ENCODE data around the gene UHRF1. TPM values are rescaled to one million over a fixed set of nuclear protein-coding genes. Genes with fewer than 3 reads are reported as not detected.
"Not testable (repeated sequence)": the region's sequence is repeated elsewhere in the genome, so short reads cannot be mapped to it uniquely, and the experiment has no call there.

Gene UHRF1
- total RNA-seq, 1 experiment from 2014 or later = 40.7 TPM

DNA sequence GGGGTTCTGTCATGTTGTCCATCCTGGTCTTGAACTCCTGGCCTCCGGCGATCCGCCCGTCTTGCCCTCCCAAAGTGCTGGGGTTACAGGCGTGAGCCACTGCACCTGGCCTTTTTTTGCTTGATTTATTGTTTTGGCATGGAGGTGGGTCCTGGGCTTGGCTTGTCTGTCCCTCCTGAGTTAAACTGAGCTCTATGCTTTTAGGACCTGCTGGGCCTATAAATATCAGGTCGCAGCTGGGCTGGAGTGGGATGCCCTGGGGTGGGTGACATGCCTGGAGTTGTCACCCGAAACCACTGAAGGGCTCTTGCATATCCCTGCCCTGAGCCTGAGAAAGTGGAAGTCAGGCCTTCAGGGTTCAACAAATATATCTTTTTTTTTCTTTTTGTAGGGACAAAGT, 12.2 kb upstream of the UHRF1 start:
- no peak for DNase-seq (ENCODE audit: low read depth)

DNA sequence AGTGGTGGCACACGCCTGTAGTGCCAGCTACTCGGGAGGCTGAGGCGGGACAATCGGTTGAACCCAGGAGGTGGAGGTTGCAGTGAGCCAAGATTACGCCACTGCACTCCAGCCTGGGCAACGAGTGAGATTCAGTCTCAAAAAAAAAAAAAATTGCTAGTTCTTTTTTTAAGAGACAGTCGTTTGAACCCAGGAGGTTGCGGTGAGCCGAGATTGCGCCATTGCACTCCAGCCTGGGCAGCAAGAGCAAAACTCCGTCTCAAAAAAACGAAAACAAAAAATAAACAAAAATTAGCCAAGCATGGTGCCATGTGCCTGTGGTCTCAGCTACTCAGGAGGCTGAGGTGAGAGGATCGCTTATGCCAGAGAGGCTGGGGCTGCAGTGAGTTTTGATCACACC, 8.4 kb upstream of the UHRF1 start:
- DNase-seq (ENCODE audit: low read depth) = not testable (repeated sequence)

DNA sequence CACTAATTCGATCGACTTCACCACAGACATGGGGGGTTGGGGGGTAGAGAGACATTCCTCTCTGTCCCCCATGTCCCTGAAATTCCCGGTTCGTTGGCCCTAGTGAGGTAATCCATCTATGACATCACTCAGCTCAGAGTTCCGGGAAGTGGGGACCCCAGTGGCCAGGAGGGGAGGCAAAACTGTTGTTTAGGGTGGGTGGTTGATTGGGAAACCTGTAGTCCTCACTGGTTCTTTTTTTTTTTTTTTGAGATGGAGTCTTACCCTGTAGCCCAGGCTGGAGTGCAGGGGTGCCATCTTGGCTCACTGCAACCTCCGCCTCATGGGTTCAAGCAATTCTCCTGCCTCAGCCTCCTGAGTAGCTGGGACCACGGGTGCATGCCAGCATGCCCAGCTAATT, 6.5 kb upstream of the UHRF1 start, which contains the start of gene ARRDC5:
TSS of gene ARRDC5 (minus strand) at position 101 of the 400 bp plus-strand sequence. CDS start at position 30, 71 bp downstream.
- DNase-seq (ENCODE audit: low read depth) = no peak

DNA sequence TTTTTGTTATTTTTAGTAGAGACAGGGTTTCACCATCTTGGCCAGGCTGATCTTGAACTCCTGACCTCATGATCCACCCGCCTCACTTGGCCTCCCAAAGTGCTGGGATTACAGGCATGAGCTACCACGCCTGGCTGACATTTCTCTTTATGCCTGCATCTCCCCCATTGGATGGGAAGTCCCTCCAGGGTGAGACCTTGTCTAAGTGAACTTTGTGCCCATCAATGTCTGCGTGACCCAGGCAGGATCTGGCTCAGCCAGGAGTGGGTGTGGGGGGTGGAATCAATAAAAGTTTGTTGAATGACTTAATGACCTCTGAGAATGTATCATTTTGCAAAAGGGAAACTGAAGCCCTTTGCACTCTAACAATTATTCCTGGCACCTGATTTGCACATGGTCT, 4.8 kb upstream of the UHRF1 start:
- no peak for DNase-seq (ENCODE audit: low read depth)

DNA sequence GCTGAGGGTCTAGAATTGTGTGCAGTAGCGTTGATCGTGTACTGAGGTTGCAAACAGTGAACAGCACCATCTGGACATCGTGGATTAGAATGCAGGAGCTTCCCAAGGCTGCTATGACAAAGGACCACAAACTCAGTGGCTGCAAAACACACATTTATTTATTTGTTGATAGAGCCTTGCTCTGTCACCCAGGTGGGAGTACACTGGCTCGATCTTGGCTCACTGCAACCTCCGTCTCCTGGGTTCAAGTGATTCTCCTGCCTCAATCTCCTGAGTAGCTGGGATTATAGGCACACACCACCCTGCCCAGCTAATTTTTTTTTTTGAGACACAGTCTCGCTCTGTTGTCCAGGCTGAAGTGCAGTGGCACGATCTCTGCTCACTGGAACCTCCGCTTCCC, 2.3 kb upstream of the UHRF1 start:
- no peak for DNase-seq (ENCODE audit: low read depth)

DNA sequence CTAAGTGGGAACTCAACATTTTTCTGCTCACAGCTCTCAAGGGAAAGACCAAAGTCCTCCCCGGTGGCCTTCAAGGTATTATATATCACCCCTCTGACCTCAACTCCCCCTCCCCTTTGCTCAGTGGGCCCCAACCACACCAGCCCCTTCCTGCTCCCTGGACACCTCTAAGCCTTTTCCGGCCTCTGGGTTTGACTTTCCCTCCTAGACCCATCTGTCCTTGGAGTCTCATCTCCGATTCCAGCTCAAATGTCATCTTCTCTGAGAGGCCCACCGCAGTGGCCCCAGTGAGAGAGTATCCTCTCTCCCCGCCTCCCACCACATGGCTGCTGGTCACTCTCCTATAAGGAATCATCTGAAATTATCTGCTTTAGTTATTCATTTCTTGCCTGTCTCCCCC, 941 bp upstream of the UHRF1 start:
- DNase-seq (ENCODE audit: low read depth) = no peak

DNA sequence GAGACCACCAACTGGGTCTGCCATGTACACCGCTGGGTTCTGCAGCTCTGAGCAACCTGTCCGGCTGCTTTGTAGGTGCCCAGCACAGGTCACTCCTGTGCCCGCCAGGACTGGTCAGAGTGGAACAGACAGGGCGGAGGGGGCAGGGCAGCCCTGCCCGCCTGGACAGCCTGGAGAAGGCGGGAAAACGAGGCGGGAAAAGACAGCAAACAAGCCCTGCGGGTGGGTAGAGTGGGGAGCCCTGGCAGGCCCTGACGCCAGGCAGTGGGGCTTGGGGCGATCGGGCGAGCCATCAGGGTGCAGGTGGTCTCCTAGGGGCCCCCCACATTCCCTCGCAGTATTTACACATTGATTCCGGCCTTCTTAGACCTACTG, 533 bp upstream of the UHRF1 start:
- no peak for DNase-seq (ENCODE audit: low read depth)

DNA sequence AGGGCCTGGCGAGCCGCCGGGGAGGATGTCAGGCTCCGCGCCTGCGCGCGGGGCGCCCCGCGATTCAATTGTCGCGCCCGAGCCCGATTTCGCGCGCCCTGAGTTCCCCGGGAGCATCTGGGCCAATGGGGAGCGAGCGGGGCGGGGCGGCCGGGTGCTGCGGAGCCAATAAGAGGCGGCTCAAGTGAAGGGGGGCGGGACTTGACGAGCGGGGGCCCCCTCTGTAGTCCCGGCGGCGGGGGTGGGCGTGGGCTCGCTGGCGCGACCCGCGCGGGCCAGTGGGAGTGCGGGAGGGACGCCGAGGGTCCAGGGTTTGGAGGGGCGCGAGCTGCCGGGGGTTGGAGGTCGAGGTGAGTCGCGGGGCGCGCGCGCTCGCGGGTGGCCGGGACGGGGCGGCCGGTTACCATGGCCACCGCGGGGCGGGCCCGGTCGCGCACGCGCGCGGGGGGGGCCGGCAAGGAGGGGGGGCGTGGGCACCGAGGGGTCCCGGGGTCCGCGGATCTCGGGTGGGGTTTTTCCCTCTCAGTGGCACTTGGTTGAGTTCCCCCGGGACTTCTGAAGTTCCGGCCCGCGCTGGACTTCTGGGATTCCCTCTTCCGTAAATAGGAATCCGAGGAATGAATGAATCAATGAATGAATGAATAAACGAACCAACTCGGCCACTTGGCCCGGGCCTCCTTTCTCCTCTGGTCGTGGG, 744 bp downstream of the UHRF1 start:
- peak; percentile 76 for DNase-seq (ENCODE audit: low read depth)

DNA sequence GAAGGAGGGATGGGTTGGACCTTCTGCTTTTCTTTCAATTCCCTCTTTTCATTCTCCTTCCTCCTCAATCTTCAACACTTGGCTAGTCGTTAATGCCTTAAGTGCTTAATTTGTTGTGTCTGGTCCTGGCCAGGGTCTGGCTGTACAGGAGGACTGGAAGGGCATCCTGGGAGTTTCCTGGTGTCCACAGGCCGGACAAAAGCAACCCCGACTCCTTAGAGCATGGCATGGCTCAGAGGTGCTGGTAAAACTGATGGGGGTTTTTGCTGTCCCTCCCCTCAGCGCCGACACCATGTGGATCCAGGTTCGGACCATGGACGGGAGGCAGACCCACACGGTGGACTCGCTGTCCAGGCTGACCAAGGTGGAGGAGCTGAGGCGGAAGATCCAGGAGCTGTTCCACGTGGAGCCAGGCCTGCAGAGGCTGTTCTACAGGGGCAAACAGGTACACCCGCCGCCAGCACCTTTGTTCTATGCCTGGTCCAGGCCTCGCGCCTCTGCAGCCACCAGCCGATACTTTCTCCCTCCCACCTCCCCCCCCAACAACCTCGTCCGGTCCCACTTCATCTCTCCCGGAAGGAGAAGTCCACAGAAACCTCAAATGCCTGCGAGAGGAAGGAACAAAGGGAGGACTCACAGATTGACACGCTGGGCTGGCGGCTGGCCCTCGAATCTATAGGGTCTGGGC, 1.4 kb downstream of the UHRF1 start:
- DNase-seq (ENCODE audit: low read depth) = peak; percentile 43

DNA sequence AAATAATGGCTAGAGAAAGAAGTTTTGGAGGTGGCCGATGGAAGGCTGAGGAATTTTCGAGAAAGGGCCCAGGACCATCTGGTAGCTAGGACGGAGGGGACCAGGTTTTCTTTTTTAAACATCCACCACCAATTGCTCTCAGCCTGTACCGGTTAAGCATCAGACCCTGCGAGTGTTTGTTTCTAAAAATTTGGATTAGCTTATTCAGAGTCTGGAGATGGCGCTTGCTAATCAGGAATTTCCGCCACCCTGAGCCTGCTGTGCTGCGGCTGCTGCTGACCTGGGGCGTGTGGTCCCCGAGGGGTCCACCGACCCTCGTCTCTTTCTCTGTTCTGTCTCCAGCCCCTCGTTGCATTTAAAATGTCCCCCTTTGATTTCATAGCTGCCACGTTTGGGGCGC, 2.0 kb downstream of the UHRF1 start:
- DNase-seq (ENCODE audit: low read depth) = no peak

DNA sequence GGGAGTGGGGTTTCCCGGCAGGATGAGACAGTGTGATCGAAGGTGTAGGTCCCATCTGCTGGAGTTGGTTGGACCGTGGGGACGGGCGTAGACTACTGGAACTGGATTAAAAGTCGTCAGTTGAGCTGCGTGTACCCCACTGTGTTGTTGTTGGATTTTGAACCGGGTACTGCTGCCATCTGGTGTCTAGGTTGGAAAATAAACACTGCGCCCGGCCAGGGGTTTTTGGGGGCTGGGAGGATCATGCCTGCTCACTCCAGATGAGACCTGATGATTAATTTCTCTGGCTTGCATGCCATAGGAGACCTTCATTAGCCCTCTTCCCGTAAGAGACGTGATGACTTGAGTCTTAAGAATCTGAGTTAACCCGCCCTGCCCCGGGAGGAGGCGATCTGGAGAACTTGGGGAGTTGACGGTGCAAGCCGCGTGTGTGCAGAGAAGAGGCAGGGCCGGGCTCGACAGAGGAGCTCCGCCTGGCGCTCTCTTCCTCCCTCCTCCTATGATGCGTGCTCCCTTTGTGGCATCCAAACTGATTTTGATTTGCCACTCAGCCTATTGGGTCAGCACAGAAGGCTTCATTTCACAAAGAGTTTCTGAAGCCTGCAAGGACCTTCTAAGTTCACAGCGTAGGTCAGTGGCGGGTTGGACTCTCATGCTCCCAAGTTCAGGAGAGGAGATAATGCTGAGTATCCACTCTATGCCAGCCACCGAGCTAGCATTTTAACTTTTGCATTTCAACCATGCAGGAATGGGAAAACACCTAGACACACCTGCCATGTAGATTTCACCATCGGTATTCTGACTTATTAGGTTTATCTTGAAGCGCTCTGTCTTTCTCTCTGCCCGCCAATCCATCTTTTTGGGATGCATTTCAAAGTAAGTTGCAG, 2.7 kb downstream of the UHRF1 start:
- peak; percentile 98 for DNase-seq (ENCODE audit: low read depth)

DNA sequence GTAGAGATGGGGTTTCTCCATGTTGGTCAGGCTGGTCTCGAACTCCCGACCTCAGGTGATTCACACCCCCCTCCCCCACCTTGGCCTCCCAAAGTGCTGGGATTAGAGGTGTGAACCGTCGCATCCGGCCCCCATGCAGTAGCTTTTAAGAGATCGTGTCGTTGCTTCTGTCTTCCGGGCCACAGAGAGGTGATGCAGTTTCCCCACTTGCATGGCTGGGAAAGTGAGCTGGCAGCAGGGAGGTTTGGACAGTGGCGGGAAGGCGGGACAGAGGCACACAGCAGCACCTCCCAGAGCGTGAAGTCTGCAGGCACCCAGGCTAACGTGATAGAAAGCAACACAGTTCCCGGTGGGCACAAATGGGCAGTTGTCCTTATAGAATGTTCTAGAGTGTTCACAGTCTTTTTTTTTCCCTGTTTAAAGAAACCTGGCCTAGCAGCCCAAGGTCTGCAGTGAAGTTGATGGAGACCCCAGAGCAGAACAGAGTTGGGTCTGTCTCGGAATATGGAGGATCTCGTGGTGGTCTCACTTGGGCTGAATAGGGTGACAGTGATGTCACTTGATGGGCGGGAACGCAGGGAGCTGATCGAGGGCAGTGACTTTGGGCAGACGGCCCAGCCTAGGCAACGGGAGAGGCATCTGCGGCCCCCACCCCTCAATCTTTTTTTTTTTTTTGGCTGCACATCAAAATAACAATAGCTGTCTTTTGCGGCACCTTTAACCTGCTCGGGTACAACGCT, 4.9 kb downstream of the UHRF1 start:
- no peak for DNase-seq (ENCODE audit: low read depth)

DNA sequence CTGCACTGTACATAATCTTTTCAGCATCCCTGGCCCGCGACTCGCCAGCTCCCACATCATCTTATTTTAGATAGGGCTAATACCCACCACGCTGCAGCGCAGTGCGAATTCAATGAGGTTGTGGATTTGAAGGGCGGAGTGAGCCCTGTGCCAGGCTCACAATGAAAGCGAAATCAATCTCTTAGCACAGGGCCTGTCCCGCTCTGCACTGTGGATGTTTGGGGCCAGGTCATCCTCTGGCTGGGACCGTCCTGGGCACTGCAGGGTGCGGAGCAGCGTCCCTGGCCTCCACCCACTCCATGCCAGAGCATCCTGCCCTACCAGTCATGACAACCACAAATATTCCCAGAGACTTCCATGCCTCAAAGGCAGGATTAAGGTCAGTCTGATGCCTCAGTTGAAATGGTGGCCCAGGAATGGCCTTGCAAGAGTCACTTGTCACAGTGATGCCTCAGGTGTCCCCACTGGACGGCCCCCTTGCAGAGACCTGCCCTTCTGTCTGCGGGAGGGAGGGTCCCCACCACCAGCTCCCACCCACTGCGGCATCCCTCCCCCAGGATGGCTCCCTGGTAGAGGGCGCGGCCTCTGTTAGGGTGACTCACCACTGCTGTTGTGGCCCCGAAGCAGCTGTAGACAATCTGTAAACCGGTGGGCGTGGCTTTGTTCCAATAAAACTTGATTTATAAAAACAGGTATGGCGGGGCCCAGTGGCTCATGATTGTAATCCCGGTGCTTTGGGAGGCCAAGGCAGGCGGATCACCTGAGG, 5.6 kb downstream of the UHRF1 start:
- peak; percentile 61 for DNase-seq (ENCODE audit: low read depth)

DNA sequence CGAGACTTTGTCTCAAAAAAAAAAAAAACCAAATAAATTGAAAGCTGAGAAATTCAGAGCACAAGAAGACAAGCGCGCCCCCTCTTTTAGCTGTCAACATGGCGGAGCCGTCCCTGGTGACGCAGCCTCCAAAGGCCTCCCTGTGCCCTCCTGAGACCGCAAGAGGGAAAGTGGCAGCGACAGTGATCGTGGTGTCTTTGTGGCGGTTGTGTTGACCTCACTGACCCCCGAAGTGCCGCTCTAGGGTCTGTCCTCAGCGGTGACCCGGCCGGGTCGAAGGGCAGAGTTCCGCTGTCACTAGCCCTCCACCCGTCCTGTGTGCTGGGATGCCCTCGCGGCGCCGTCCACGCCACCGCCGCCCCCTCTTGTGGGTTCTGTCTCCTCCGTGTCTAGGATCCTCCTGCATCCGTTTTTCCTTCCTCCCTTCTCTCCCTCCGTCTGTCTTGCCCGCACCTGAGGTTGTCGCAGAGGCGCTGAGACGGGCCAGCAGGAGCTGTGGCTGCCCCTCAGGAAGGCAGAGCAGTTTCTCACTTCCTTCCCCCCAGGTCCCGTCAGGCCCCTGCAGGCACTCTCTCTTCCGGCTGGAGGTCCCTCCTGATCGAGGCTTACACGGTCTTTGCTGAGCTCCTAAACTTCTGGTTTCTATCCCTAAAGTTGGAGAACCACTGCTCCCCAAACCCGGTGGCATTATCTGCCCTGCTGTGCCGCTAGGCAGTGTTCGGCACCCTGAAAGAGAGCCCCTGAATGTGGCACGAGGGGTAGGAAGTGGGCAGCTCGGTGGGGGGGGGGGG, 7.2 kb downstream of the UHRF1 start:
- no peak for DNase-seq (ENCODE audit: low read depth)

DNA sequence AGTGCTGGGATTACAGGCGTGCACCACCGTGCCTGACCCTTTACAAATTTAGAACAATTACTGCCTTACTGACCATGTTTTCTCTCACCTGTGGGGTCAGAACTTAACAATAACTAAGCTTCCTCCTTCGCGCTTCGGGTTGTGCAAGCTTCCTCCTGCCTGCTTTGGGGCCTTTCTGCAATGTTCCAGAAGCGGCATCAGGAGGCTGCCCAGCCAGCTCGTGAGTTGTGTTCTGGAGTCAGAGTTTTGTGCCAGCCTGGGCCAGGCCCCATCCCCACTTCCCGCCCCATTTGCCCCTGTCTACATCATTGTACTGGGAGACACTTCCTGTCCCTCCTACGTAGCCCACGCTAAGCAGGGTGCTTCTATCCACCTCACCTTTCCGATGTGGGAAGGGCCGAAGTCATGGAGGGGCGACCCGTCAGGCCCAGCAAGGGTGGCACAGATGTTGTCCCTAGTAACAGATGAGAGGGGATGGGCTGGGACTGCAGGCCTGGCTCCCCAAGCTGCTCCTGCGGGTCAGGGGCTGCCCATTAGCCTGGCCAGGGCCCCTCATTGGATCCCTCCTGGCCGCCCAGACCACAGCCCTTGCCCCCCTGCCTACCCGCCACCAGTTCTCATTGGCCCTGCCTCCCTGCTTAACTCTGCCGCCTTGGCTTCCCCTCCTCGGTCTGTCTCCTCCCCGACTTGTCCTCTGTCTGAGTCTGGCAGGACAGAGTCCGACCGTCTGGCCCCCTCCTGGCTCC, 13.4 kb downstream of the UHRF1 start:
- no peak for DNase-seq (ENCODE audit: low read depth)

DNA sequence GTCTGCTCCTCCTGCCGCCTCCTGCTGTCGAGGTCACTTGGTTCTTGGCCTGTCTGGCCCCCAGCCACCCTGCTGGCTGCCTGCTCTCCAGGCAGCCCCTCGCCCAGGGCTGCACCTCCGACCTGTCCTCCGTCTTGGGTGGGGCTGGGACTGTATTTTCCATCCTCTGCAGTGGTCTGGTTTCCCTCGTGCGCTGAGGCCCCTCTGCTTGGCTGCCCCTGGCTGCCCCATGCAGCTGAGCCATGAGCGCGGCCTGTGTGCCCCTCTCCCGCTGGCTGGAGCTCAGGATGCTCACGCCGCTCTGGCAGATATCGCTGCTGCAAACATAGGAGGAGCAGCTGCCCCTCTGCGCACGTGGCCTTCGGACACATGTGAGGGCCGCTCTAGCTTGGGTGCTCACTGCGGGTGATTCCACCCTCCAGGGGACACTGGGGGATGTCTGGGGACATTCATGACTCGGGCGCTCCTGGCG, 14.0 kb downstream of the UHRF1 start:
- DNase-seq (ENCODE audit: low read depth) = no peak

DNA sequence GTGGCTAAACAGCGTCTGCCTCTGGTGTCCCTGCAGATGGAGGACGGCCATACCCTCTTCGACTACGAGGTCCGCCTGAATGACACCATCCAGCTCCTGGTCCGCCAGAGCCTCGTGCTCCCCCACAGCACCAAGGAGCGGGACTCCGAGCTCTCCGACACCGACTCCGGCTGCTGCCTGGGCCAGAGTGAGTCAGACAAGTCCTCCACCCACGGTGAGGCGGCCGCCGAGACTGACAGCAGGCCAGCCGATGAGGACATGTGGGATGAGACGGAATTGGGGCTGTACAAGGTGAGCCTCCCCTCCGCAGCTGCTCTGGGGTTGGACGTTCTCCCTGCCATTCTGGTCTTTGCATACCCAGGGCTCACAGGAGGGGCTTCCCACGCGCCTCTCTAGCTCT, 19.9 kb downstream of the UHRF1 start:
- no peak for DNase-seq (ENCODE audit: low read depth)

DNA sequence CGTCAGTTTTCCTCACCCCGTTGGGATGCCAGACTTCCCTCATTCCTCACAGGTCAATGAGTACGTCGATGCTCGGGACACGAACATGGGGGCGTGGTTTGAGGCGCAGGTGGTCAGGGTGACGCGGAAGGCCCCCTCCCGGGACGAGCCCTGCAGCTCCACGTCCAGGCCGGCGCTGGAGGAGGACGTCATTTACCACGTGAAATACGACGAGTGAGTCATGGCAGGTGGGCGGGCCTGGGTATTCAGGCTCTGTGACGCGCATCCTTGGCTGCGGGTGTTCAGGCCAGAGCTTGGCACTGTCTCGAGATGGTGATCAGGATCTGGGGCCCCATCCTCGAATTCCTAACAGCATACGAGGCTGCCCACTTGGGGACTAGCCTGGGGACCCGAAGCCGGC, 21.4 kb downstream of the UHRF1 start:
- no peak for DNase-seq (ENCODE audit: low read depth)

DNA sequence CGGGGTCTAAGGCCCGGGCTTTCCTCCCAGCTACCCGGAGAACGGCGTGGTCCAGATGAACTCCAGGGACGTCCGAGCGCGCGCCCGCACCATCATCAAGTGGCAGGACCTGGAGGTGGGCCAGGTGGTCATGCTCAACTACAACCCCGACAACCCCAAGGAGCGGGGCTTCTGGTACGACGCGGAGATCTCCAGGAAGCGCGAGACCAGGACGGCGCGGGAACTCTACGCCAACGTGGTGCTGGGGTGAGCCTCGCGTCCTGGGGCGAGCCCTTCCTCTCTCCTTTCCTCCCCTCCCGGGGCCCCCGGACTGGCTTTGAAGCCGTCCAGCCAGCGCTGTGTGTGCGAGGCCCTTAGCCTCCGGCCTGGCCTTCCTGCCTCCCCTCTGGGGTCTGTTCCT, 23.4 kb downstream of the UHRF1 start:
- no peak for DNase-seq (ENCODE audit: low read depth)
